A673 (cell line): ENCODE data around the gene CCR2.

ENCODE experiments used
- CTCF ChIP-seq: fragments of 300-800, 200-600 bp; sonication (generic); conservative IDR thresholded peaks from 2 replicates; pipeline ENCODE4 v1.5.1; 2017; ENCODE audit warnings: low read depth, mild to moderate bottlenecking, antibody characterized with exemption, low read length, moderate library complexity, mixed read lengths
- EZH2 ChIP-seq: fragments of 200-600 bp; sonication (generic); IDR thresholded peaks from 2 replicates; pipeline ENCODE4 v1.6.1; 2017; ENCODE audit warnings: borderline replicate concordance, low read depth, mild to moderate bottlenecking, mixed read lengths, antibody characterized with exemption, low read length; ENCODE audit not compliant: poor library complexity, severe bottlenecking

- TF ChIP-seq EZH2 (no peak), CTCF (no peak)
Measured at GRCh38 chr3:46375814-46376213, 21.9 kb downstream of the CCR2 start.
